CD4-positive, alpha-beta T cell (primary cell): ENCODE results near the gene DNAJB11. TPM values are rescaled to one million over a fixed set of nuclear protein-coding genes. Genes with fewer than 3 reads are reported as not detected.

Source experiments
- ATAC-seq: fragments of 200-7000 bp; cut with Tn5 transposase; one replicate; pipeline ENCODE4 v1.10.0; 2022; ENCODE audit warnings: mild to moderate bottlenecking; ENCODE audit not compliant: poor library complexity
- CTCF ChIA-PET: fragments of 350-600 bp; sonication (Branson Sonifier 250); formaldehyde crosslinking; loops from one replicate; lab custom pipeline; 2021; ENCODE audit warnings: antibody characterized with exemption, inconsistent platforms; lab: Charles Lee
- POLR2A ChIA-PET: fragments of 350-600 bp; sonication (Branson Sonifier 250); formaldehyde crosslinking; loops from one replicate; lab custom pipeline; 2021; ENCODE audit warnings: antibody characterized with exemption, inconsistent platforms; lab: Charles Lee
- DNase-seq, 14 experiments: peaks; one replicate each; pipeline ENCODE4 v3.0.0-alpha.2; 2013 to 2020; ENCODE audit warnings: mixed read lengths in 2 of 14
- H3K27ac ChIP-seq, 2 donors: one replicate each; pipeline versions ENCODE4 v1.5.1 to v1.7.0; 2013; ENCODE audit warnings: low read length in 2 of 2, low read depth in 1 of 2, mild to moderate bottlenecking in 1 of 2
- H3K27me3 ChIP-seq, 2 experiments: 1 replicate in 1 of 2; 2 replicates in 1 of 2; pipeline versions ENCODE4 v1.6.1 to v1.7.0; 2013; ENCODE audit warnings: low read length in 2 of 2, control low read depth in 1 of 2, mild to moderate bottlenecking in 1 of 2, moderate library complexity in 1 of 2; ENCODE audit not compliant: insufficient read depth in 2 of 2, control insufficient read depth in 1 of 2
- H3K36me3 ChIP-seq: one replicate; pipeline ENCODE4 v1.6.1; 2013; ENCODE audit warnings: low read length, control low read depth; ENCODE audit not compliant: insufficient read depth
- H3K4me1 ChIP-seq: one replicate; pipeline ENCODE4 v1.6.1; 2013; ENCODE audit warnings: low read length, control low read depth; ENCODE audit not compliant: insufficient read depth
- H3K4me3 ChIP-seq: one replicate; pipeline ENCODE4 v1.5.1; 2013; ENCODE audit warnings: mild to moderate bottlenecking, low read length, moderate library complexity
- H3K9me3 ChIP-seq, 2 experiments: 1 replicate in 1 of 2; 2 replicates in 1 of 2; pipeline versions ENCODE4 v1.6.1 to v1.7.0; 2013; ENCODE audit warnings: low read length in 2 of 2, mild to moderate bottlenecking in 2 of 2, control low read depth in 1 of 2, moderate library complexity in 1 of 2; ENCODE audit not compliant: control insufficient read depth in 1 of 2, insufficient read depth in 1 of 2
- H3K27ac Mint-ChIP-seq: one replicate; pipeline ENCODE4 v1.8.0; 2020; ENCODE audit warnings: mixed read lengths
- H3K27me3 Mint-ChIP-seq: one replicate; pipeline ENCODE4 v1.8.0; 2021; ENCODE audit warnings: mixed read lengths
- H3K36me3 Mint-ChIP-seq: one replicate; pipeline ENCODE4 v1.8.0; 2021; ENCODE audit warnings: low read depth, mixed read lengths
- H3K4me1 Mint-ChIP-seq: one replicate; pipeline ENCODE4 v1.8.0; 2021; ENCODE audit warnings: low read depth, mixed read lengths
- H3K4me3 Mint-ChIP-seq: one replicate; pipeline ENCODE4 v1.8.0; 2020; ENCODE audit warnings: mild to moderate bottlenecking, mixed read lengths
- H3K9me3 Mint-ChIP-seq: one replicate; pipeline ENCODE4 v1.8.0; 2020; ENCODE audit warnings: mixed read lengths
- CTCF ChIP-seq: fragments of 200-600 bp; IDR thresholded peaks from one replicate; pipeline ENCODE4 v1.8.0; 2022; ENCODE audit warnings: antibody characterized with exemption, mild to moderate bottlenecking
- intact Hi-C, 2 experiments: fragments of 100-400 bp; cut with DNase I in 1 of 2; cut with micrococcal nuclease in 1 of 2; formaldehyde crosslinking; loops; one replicate each; pipeline versions ENCODE4 v1.15.1 to v1.9.0; 2023 to 2025; cut with DNase I, micrococcal nuclease
- total RNA-seq, 174 experiments: library from RNA in 2 of 174; stranded (reverse) in 2 of 174; gene quantifications; one replicate each; pipeline ENCODE4 v1.2.3 and lab custom pipeline; 2021 to 2026

DNAJB11 gene
- total RNA-seq, 2 experiments from 2014 or later, result 69.3 to 70.3 TPM

GRCh38 chr3:186598108-186598784 lies 27.7 kb downstream of the DNAJB11 start:
- no peak for TF ChIP-seq CTCF
- no peaks in the 10 kb centered on the region for H3K4me1 Mint-ChIP-seq
- ATAC-seq (no peak), DNase-seq (no peak)
- H3K4me1 ChIP-seq, result no peaks in the 10 kb centered on the region
- H3K27me3 ChIP-seq, result no peaks in the 10 kb centered on the region
- H3K27me3 Mint-ChIP-seq, result no peaks in the 10 kb centered on the region
- H3K27ac Mint-ChIP-seq, result no peak overlapping the region
- ChIA-PET POLR2A (no interaction called here), CTCF (no interaction called here)
- no peaks in the 10 kb centered on the region for H3K36me3 Mint-ChIP-seq
- no peaks in the 10 kb centered on the region for H3K36me3 ChIP-seq
- no peaks in the 10 kb centered on the region for H3K9me3 Mint-ChIP-seq
- intact Hi-C loops, result no loop called here
- H3K4me3 ChIP-seq, result no peak overlapping the region
- H3K4me3 Mint-ChIP-seq, result no peak overlapping the region
- H3K27ac ChIP-seq, result no peak overlapping the region
- H3K9me3 ChIP-seq, result no peaks in the 10 kb centered on the region

GRCh38 chr3:186598794-186599141 lies 28.2 kb downstream of the DNAJB11 start:
- H3K27ac Mint-ChIP-seq, result no peak overlapping the region
- CTCF ChIA-PET, result no interaction called here

GRCh38 chr3:186599142-186599784 lies 28.7 kb downstream of the DNAJB11 start:
- Histone ChIP-seq H3K36me3 (no peaks in the 10 kb centered on the region), H3K27ac (no peak overlapping the region), H3K27me3 (no peaks in the 10 kb centered on the region), H3K9me3 (no peaks in the 10 kb centered on the region), H3K4me1 (no peaks in the 10 kb centered on the region), H3K4me3 (no peak overlapping the region)
- Mint-ChIP-seq H3K4me1 (no peaks in the 10 kb centered on the region), H3K4me3 (no peak overlapping the region), H3K9me3 (no peaks in the 10 kb centered on the region), H3K27ac (no peak overlapping the region), H3K36me3 (no peaks in the 10 kb centered on the region), H3K27me3 (no peaks in the 10 kb centered on the region)
- ATAC-seq (no peak), DNase-seq (no peak)
- TF ChIP-seq CTCF, result no peak
- POLR2A ChIA-PET, result no interaction called here
- CTCF ChIA-PET, result interaction anchor here (1.1 kb wide), 1 partner anchor 16 kb away, joined by 3 read pairs; no protein-coding TSS in a partner anchor
- intact Hi-C loops, result no loop called here

More at GRCh38 chr3:186598794-186599141, 28.2 kb downstream of the DNAJB11 start:
- POLR2A ChIA-PET, result no interaction called here
- DNase-seq (no peak), ATAC-seq (no peak)
- Histone ChIP-seq H3K36me3 (no peaks in the 10 kb centered on the region), H3K27ac (no peak overlapping the region), H3K4me3 (no peak overlapping the region), H3K27me3 (no peaks in the 10 kb centered on the region), H3K4me1 (no peaks in the 10 kb centered on the region), H3K9me3 (no peaks in the 10 kb centered on the region)
- no peak for TF ChIP-seq CTCF
- intact Hi-C loops, result no loop called here
- Mint-ChIP-seq H3K9me3 (no peaks in the 10 kb centered on the region), H3K4me1 (no peaks in the 10 kb centered on the region), H3K4me3 (no peak overlapping the region), H3K36me3 (no peaks in the 10 kb centered on the region), H3K27me3 (no peaks in the 10 kb centered on the region)
